Activated gamma-delta T cell (primary cell): ENCODE data around the gene MCHR2.
"Not testable (repeated sequence)": the region's sequence is repeated elsewhere in the genome, so short reads cannot be mapped to it uniquely, and the experiment has no call there.

Source experiments
- DNase-seq: peaks from one replicate; lab custom pipeline; 2025; lab: John Stamatoyannopoulos, UW
- total RNA-seq, 2 donors: gene quantifications; one replicate each; lab custom pipeline; 2026; lab: John Stamatoyannopoulos, UW

Gene MCHR2
- 0 to 0.04 reads per million in 2 donors for total RNA-seq

DNA sequence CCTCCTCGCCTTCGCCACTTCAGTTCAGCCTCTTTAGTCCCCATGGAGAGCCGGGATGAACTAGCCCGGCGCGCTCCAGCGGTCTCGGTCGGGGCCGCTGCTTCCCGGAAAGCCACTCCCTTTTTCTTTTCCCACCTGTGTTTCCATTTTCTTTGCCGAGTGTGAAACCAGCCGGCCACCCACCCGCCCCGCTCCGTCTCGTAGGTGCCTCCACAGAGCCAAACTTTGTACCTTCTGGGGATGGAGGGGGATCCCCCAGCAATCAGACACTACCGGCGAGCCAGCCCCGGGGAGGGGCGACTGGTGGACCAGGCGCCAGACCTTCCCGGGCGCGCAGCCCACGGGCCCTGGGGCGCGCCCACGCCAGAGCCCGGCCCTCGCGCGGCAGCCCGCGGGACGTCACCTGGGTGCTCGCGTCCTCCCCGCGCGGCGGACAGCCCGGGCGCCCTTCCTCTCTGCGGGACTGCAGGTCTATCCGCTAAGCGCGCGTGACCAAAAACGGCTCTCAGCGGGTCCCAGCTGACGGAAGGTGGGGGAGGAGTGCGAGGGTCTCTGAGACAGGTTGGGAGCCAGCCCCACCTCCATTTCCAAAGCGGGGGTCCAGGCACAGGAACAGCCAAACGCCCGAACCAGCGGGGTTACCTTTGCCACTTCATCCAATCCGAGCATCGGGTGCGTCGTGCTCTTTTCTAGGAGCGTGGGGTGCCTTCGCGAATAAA lies at the start of gene MCHR2:
Gene MCHR2, minus strand, starts transcription at position 691 of the 719 bp plus-strand sequence. CDS start 38,076 bp downstream, outside the sequence.
- no peak for DNase-seq

- not testable (repeated sequence) for DNase-seq
These were observed 44.5 kb upstream of the MCHR2 start for GRCh38 chr6:100038546-100038945.

- DNase-seq = no peak
These were observed 42.0 kb upstream of the MCHR2 start for GRCh38 chr6:100035873-100036653.

GRCh38 chr6:100023798-100024197 lies 29.8 kb upstream of the MCHR2 start:
- no peak for DNase-seq

DNA sequence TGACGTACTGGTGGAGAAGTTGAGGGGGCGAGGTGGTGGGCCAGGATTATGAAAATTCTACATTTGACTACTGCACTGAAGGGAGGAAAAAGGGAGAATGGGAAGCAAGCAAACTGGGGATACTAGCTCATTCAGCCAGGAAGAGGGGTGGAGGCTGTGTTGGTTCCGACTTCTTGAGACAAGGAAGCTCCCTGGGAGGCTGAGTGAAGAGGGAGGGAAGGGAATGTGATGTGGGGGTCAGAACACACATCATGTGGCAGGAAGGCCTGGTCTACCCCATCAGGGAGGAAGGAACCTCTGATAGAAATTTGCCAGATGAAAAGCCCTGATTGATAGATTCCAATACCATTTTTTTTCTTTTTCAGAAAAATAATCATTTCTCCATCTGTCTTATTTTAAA lies 28.8 kb upstream of the MCHR2 start:
- no peak for DNase-seq

DNA sequence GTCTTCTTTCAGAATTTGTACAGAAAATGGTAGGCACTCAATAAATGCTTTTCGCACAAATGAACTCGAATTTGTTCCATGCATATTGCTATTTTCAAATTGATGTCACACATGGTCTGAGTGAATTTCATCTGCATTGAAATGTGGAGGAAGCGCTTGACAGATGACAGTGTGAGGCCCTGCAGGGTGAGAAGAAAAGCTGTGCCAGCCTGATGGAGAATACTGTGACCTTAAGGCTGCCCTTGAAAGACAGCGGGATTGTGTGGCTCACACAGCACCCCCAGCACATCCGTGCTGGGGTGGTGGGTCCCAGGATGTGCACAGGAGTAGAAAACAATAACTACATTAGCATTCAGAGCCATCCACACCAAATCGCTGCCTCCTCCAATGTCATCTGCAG lies 14.8 kb upstream of the MCHR2 start:
- no peak for DNase-seq

GRCh38 chr6:100001915-100002388 lies 7.9 kb upstream of the MCHR2 start:
- DNase-seq = no peak

DNA sequence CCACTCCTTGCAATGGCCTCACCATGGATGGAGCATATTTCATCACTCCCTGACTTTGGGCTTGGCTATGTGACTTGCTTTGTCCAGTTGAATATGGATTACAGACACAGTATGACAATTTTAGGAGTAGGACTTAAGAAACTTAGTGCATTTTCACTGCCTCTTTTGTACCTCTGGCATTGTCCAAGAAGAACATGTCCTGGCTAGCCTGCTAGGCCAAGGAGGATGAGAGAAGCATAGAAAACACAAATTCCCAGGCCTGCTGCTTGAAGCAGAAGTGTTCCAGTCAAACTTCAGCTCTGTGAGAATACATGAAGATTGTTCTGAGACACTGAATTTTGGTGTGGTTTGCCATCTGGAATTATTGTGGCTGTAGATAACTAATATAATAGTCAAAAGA lies 3.1 kb upstream of the MCHR2 start:
- no peak for DNase-seq

DNA sequence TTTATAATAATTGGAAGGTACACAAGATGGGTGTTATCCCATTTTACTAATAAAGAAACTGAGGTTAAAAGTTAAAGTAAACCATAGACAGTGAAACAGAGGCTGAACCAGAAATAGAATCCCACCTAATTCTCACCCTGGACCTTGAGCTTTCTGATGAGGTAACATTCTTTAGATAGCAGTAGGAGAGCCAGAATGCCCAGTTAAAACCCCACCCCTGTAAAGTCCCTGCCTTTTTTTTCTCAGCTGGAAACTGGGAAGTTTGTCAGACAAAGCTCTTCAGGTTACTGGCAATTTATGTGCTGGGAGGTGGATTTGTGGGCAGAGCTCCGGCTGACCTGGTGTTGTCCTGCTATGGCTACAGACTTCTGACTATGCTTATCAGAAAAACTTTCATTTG lies 1.9 kb upstream of the MCHR2 start:
- DNase-seq = no peak

DNA sequence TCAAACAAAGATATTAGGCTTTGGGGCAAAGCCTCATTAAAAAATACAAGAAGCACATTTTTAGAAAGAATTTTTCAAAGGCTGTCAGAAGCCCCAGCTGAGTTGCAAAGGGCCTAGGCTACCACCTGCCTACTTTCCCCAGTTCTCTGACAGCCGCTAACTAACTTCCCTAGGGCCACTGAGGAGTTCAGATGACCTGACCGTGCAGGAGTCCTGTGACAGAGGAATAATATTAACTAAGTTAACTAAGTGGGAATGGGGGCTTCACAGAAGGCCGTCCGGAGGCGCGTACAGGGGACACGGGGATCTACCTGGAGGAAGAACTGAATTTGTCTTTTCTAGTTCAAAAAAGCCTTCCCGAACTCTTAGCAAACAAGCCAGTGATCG lies 884 bp downstream of the MCHR2 start:
- DNase-seq = no peak

DNA sequence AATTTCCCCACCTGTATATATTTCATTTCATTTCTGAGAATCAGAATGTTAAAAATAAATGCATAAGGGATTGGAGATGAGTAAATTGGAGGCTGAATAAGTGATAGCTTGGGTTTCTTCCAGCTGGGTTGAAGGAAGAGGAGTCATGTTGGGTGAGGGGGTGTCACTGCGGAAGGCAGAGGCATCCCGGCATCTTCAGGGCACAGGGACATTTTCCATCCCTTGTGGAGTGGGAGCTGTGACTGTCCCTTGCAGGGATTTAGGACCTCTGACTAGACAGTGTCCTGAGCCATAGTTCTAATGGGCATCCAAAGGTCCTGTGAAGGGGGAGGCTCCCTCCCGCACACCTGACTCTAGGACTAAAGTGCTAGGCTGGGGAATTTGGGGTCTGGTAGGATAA lies 2.1 kb downstream of the MCHR2 start:
- no peak for DNase-seq

GRCh38 chr6:99980741-99981140 lies 13.3 kb downstream of the MCHR2 start:
- DNase-seq = no peak

- no peak for DNase-seq
These were observed 14.1 kb downstream of the MCHR2 start for GRCh38 chr6:99979953-99980352.

- DNase-seq = no peak
These were observed 27.0 kb downstream of the MCHR2 start for GRCh38 chr6:99967052-99967451.

DNA sequence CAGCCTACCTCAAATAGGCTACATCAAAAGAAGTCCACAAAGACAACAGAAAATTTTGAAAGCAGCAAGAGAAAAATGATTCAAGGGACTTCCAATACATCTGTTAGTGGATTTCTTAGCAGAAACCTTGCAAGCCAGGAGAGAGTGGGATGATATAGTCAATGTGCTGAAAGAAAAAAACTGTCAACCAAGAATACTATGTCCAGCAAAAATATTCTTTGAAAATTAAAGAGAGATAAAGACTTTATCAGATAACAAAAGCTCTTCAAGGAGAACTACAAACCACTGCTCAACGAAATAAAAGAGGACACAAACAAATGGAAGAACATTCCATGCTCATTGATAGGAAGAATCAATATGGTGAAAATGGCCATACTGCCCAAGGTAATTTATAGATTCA lies 34.0 kb downstream of the MCHR2 start:
- DNase-seq = no peak

DNA sequence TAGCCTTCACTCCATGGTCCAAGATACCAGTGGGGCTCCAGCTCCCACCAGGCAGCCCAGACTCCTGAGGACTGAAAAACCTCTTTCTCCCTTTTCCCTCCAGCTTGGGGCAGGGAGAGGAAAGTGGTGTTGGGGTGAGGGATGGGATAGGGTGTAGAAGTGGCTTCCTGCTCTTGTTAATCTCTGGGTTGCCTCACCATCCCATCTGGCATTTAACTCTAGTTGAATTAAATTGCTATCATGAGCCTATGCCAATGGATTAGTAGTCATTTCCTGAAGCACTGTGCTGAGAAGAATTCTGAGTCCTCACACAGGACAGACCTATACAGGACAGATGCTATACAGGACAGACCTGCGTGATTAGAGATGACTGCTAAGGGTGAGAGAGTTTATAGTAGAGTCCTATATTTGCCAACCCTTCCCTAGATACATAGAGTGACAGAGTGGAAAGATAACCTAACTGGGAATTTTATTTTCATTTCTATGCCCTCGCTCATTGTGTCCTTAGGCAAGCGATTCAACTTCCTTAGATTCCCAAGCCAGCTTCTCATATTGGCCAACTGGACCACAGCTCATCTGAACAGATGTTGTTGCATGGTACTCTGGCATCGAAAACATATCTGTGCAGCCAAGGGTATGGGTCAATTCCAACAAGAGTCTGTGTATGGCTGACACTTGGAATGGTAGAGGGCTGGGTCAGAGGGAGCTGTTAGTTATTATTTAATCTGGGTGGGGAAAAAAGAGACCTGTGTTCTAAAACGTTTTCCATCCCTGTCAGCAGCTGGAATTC lies 42.8 kb downstream of the MCHR2 start:
- no peak for DNase-seq

- DNase-seq = no peak
These were observed 48.0 kb downstream of the MCHR2 start for GRCh38 chr6:99946005-99946404.

GRCh38 chr6:99943846-99944245 lies 50.2 kb downstream of the MCHR2 start:
- no peak for DNase-seq

DNA sequence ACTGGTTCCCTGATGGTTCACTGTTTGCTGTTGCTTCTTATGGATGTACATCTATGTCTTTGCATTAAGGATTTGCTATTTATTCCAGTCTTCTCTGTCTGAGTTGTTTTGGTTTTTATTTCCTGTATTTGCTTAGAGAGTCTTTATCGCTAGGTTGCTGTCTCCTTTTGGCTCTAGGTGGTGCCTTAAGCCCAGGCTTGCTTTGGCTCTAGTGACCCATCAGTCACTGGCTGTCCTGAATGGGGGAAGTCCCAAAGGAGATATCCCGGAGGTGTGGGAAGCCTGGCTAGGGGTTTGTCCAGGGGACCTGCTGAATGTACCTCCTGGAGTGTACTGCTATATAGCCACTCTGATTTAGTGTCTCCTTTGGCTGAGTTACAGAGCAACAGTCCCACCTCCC lies 53.4 kb downstream of the MCHR2 start:
- no peak for DNase-seq

DNA sequence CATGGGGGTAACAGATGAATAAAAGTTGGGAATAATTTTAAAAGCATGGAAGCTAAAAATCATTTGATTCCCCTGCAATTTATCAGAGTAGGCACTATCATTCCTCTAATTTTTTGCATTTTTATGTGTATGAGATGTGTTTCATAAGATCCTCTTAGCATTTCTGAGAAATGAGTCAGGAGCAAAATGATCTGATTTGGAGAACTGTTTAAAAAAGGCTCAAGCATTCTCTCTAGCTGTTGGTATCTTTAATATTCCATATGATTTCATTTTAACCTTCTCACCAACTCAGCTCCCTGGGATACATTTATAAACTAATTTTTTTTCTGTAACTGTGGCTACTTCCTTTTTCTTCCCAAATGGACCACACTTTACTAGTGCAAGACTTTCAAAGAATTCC lies 60.9 kb downstream of the MCHR2 start:
- DNase-seq = no peak

DNA sequence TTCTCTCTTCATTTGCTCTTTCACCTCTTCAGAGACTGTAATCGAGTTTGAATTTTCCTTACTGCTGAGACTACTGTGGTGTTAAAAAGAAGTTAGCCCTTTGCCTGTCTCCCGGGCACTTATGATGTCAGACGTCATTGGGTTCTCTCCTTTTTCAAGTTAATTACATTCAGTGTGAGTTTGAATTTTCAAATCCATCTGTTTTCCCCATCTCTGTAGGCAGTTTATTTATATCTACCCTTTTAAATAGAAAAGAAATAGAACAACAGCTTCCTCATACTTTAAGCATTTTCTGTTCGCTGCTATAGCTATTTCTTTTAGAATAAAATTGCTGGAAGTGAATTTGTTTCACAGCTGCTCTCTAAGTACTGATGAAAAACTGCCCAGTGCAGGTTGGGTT lies 81.4 kb downstream of the MCHR2 start:
- no peak for DNase-seq
